ENCODE data around the gene HNRNPF.
"Not testable (repeated sequence)": the region's sequence is repeated elsewhere in the genome, so short reads cannot be mapped to it uniquely, and the experiment has no call there.

DNA sequence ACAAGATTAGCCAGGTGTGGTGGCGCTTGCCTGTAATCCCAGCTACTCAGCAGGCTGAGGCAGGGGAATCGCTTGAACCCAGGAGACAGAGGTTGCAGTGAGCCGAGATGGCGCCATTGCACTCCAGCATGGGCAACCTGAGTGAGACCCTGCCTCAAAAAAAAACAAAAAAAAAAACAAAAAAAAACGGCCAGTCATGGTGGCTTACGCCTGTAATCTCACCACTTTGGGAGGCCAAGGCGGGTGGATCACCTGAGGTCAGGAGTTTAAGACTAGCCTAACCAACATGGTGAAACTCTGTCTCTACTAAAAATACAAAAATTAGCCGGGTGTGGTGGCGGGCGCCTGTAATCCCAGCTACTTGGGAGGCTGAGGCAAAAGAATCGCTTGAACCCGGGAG, 17.5 kb upstream of the HNRNPF start:
- not testable (repeated sequence) for TF ChIP-seq CTCF, POLR2A (IDR thresholded peaks at IDR 0.05)
